Uterus (tissue), 4 donors: Measurements from ENCODE around the gene BAIAP2. TPM values are rescaled to one million over a fixed set of nuclear protein-coding genes. Genes with fewer than 3 reads are reported as not detected.

Experiments used
- DNase-seq, 2 donors: peaks; one replicate each; pipeline ENCODE4 v3.0.0-alpha.2; 2019 to 2020
- H3K27ac ChIP-seq, 2 donors: fragments of 200-600 bp; sonication (generic); 1 replicate in 1 of 2; 2 replicates in 1 of 2; pipeline ENCODE4 v1.5.1; 2016 to 2018
- H3K27me3 ChIP-seq, 2 donors: fragments of 200-600 bp; sonication (generic); one replicate each; pipeline ENCODE4 v1.5.1; 2018 to 2019; ENCODE audit warnings: control low read depth in 1 of 2
- H3K36me3 ChIP-seq, 2 donors: fragments of 200-600 bp; sonication (generic); one replicate each; pipeline ENCODE4 v1.5.1; 2019; ENCODE audit warnings: control low read depth in 1 of 2
- H3K4me1 ChIP-seq, 2 donors: fragments of 200-600 bp; sonication (generic); one replicate each; pipeline ENCODE4 v1.5.1; 2018 to 2019; ENCODE audit warnings: control low read depth in 1 of 2
- H3K4me3 ChIP-seq, 2 donors: fragments of 200-600 bp; sonication (generic); 1 replicate in 1 of 2; 2 replicates in 1 of 2; pipeline ENCODE4 v1.5.1; 2018 to 2019; ENCODE audit warnings: mild to moderate bottlenecking in 1 of 2
- H3K9me3 ChIP-seq, 2 donors: fragments of 200-600 bp; sonication (generic); one replicate each; pipeline ENCODE4 v1.5.1; 2019; ENCODE audit warnings: control low read depth in 1 of 2
- POLR2A ChIP-seq, 2 donors: fragments of 450-650 bp; IDR thresholded peaks; one replicate each; pipeline ENCODE4 v1.6.1; 2016; ENCODE audit warnings: antibody characterized with exemption in 2 of 2, mild to moderate bottlenecking in 1 of 2, moderate library complexity in 1 of 2
- intact Hi-C: fragments of 100-400 bp; cut with DNase I; formaldehyde crosslinking; loops from one replicate; pipeline ENCODE4 v1.15.1; 2023; ENCODE audit warnings: low total_unique reads
- total RNA-seq, 4 donors: library from RNA; depleted of rRNA in 3 of 4; stranded (reverse); fragments of >200 nt in 3 of 4; gene quantifications; one replicate each; pipeline versions ENCODE4 v1.1.0 to v1.2.4, GENCODE V29; 2014 to 2023
- TF ChIP-seq, protein P1 (sequence below), 4 experiments: fragments of 200-600 bp in 2 of 4; fragments of 450-650 bp in 2 of 4; sonication (generic) in 2 of 4; IDR thresholded peaks; one replicate each; pipeline ENCODE4 v1.5.1; 2016 to 2019; ENCODE audit warnings: antibody characterized with exemption in 4 of 4, mild to moderate bottlenecking in 2 of 4, moderate library complexity in 1 of 4
- donor health status: DM: yes; HTN: yes; CAD: no.

Gene BAIAP2
- total RNA-seq, 4 donors from 2014 or later, result 16.5 to 70.7 (median 45.8) TPM

DNA sequence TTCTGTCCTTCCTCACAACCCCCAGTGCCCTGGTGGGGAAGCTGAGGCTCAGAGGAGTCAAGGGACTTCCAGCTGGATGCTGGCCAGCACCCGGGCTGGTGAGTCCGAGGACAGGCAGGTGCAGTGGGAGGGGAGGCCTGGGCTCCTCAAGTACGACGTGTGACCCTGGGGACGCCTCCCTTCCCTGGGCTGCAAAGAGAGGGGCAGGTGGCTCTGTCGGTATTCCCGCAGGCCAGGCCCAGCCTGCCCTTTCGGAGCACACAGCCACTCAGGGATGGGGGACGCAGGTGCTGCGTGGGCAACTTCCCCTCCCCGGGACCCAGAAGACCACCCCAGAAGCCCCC lies 97.2 kb downstream of the BAIAP2 start:
- Histone ChIP-seq H3K27ac (no peak overlapping the region), H3K4me1 (no peaks in the 10 kb centered on the region), H3K4me3 (no peak overlapping the region), H3K36me3 (no peaks in the 10 kb centered on the region), H3K9me3 (no peaks in the 10 kb centered on the region), H3K27me3 (no peaks in the 10 kb centered on the region)
- TF ChIP-seq, protein P1, sequence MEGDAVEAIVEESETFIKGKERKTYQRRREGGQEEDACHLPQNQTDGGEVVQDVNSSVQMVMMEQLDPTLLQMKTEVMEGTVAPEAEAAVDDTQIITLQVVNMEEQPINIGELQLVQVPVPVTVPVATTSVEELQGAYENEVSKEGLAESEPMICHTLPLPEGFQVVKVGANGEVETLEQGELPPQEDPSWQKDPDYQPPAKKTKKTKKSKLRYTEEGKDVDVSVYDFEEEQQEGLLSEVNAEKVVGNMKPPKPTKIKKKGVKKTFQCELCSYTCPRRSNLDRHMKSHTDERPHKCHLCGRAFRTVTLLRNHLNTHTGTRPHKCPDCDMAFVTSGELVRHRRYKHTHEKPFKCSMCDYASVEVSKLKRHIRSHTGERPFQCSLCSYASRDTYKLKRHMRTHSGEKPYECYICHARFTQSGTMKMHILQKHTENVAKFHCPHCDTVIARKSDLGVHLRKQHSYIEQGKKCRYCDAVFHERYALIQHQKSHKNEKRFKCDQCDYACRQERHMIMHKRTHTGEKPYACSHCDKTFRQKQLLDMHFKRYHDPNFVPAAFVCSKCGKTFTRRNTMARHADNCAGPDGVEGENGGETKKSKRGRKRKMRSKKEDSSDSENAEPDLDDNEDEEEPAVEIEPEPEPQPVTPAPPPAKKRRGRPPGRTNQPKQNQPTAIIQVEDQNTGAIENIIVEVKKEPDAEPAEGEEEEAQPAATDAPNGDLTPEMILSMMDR (IDR thresholded peaks at IDR 0.05), result no peak
- no peak for TF ChIP-seq POLR2A (IDR thresholded peaks at IDR 0.05)
- no peak for DNase-seq
- intact Hi-C loops, result no loop called here

DNA sequence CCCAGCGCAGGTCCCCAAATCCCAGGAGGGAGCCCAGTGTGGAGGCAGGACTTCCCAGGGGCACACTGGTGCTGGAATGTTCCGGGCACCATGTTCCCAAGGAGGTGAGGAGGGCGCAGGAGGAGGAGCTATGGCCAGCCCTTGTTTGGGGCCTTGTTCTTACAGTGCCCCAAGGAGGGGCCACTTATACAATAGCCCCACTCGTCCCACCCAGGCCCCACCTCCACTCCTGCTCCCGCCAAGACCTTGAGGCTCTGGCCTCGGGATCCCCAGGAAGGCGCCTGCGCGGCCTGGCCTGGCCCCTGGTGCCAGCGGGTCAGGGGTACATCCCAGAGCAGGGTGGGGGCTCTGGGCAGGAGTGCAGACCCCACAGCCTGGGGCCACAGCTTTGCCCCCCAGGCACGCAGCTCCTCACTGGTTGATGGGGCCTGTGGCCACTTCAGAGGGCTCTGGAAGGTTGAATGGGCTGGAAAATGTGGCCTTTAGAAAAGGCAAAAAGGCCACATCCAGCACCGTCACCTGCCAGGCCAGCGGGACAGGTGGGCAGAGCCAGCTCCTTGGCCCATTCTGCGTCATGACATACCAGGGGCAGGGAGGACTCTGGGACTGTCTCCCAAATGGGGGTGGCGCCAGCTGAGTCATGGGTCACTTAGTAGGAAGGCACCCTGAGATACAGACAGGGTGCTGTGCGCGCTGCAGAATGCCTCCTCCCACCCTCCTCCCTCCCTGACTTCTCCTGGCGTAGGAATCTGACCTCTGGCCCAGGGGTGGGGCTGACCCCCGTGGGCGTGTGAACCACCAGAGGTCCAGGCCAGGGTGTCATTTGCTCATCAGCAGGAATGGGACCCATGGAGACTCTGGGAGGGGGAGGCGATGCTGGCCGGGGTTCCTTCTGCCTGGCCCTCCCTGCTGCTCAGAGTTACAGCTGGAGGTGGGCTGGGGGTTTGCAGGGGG lies 98.1 kb downstream of the BAIAP2 start:
- H3K4me1 ChIP-seq, result no peaks in the 10 kb centered on the region
- H3K9me3 ChIP-seq, result no peaks in the 10 kb centered on the region
- H3K27me3 ChIP-seq, result no peaks in the 10 kb centered on the region
- intact Hi-C loops, result no loop called here
- no peak for TF ChIP-seq POLR2A (IDR thresholded peaks at IDR 0.05)
- TF ChIP-seq, protein P1 (IDR thresholded peaks at IDR 0.05), result no peak
- H3K36me3 ChIP-seq, result no peaks in the 10 kb centered on the region
- H3K4me3 ChIP-seq, result no peak overlapping the region
- H3K27ac ChIP-seq, result no peak overlapping the region
- no peak for DNase-seq

DNA sequence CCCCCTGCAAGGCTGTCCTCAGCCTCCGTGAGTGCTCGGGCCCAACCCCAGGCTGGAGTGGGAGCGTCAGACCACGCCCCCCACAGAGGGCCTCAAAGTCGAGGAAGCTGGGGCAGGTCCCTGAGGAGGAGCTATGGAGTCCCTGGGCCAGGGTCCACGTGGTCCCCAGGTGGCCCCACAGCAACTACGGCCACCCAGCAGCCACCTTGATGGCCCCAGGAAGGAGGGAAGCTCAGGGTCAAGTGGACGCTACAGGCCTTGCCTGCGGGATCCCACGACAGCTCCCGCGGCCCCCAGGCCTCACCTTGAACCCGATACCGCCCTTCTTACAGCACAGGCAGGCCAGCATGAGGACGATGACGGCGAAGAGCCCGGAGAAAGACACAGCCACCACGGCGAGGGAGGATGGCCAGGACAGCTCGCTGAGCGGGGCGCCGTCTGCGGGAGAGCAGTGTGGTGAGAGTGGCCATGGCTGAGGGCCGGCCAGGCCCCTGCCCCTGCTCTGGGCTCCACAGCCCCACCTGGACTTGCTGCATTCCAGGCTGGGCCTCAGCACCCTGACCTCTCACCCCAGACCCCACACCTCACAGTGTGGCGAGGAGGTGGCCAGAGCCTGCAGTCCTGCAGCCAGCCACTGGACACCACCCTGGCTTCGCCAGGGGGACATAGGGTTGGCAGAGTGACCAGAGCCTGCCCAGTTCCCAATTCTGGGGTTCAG lies 99.3 kb downstream of the BAIAP2 start:
- TF ChIP-seq, protein P1 (IDR thresholded peaks at IDR 0.05), result no peak
- TF ChIP-seq POLR2A (IDR thresholded peaks at IDR 0.05), result no peak
- Histone ChIP-seq H3K4me1 (no peaks in the 10 kb centered on the region), H3K4me3 (no peak overlapping the region), H3K36me3 (no peaks in the 10 kb centered on the region), H3K27me3 (no peaks in the 10 kb centered on the region), H3K9me3 (no peaks in the 10 kb centered on the region), H3K27ac (no peak overlapping the region)
- DNase-seq, result no peak
- intact Hi-C loops, result no loop called here

DNA sequence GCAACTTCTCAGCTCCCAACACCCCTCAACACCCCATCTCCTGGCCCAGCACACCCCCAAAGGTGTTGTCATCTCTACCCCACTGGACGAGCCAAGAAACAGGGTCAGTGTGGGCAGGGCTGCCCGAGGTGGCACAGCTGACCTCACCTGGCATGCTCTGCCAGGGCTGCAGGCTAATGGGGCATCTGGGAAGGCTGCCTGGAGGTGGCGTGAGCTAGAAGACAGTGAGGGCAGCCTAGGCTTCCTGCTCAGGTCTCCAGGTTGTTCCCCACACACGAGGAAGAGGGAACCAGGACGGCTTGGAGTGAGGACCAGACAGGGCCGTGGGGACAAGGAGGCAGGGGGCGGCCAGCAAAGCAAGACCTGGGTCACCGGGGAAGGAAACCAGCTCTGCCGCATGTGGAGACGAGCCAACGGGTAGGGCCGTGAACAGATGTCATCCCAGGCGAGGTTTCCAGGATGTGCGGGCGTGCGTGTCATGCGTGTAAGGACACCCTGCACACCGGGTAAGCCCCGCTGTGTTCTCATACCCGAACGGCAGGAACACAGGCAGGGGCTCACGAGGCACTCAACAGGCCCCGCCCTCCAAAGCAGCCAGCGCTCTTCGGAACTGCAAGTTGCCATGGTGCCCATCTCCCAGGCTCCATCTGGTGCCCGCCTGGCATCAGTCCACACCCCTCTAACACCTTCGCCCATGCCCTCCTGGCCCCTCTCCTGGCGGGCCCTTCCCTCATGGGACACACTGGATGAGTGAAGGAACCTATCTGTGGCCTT lies 100.7 kb downstream of the BAIAP2 start:
- no peaks in the 10 kb centered on the region for H3K27me3 ChIP-seq
- no peaks in the 10 kb centered on the region for H3K36me3 ChIP-seq
- no peak for DNase-seq
- no peaks in the 10 kb centered on the region for H3K9me3 ChIP-seq
- H3K4me3 ChIP-seq, result no peak overlapping the region
- intact Hi-C loops, result no loop called here
- no peak overlapping the region for H3K27ac ChIP-seq
- no peak for TF ChIP-seq POLR2A (IDR thresholded peaks at IDR 0.05)
- TF ChIP-seq, protein P1 (IDR thresholded peaks at IDR 0.05), result no peak
- H3K4me1 ChIP-seq, result no peaks in the 10 kb centered on the region
